Aorta (tissue), 5 donors: ENCODE results near the gene CUBN. TPM values are rescaled to one million over a fixed set of nuclear protein-coding genes. Genes with fewer than 3 reads are reported as not detected.
"Not testable (repeated sequence)": the region's sequence is repeated elsewhere in the genome, so short reads cannot be mapped to it uniquely, and the experiment has no call there.

Source experiments
- ATAC-seq: fragments of 200-7000 bp; cut with Tn5 transposase; one replicate; pipeline ENCODE4 v1.9.1; 2022; ENCODE audit warnings: moderate library complexity; ENCODE audit not compliant: low FRiP score
- DNase-seq, 2 donors: peaks; one replicate each; pipeline ENCODE4 v3.0.0-alpha.2; 2020
- H3K27ac ChIP-seq, 2 donors: one replicate each; pipeline ENCODE4 v1.5.1; 2013; ENCODE audit warnings: low read length in 2 of 2, mild to moderate bottlenecking in 2 of 2, moderate library complexity in 2 of 2, control low read depth in 1 of 2, inconsistent platforms in 1 of 2, low read depth in 1 of 2
- H3K27me3 ChIP-seq, 2 donors: one replicate each; pipeline ENCODE4 v1.6.1; 2013; ENCODE audit warnings: control low read depth in 1 of 2, low read length in 1 of 2, mild to moderate bottlenecking in 1 of 2, moderate library complexity in 1 of 2; ENCODE audit not compliant: insufficient read depth in 2 of 2, control insufficient read depth in 1 of 2
- H3K36me3 ChIP-seq, 2 donors: one replicate each; pipeline ENCODE4 v1.6.1; 2013; ENCODE audit warnings: control low read depth in 1 of 2, low read length in 1 of 2, mild to moderate bottlenecking in 1 of 2; ENCODE audit not compliant: insufficient read depth in 2 of 2, control insufficient read depth in 1 of 2
- H3K4me1 ChIP-seq, 2 donors: one replicate each; pipeline ENCODE4 v1.6.1; 2013; ENCODE audit warnings: low read length in 2 of 2, control low read depth in 1 of 2, mild to moderate bottlenecking in 1 of 2, moderate library complexity in 1 of 2; ENCODE audit not compliant: insufficient read depth in 2 of 2, control insufficient read depth in 1 of 2
- H3K4me3 ChIP-seq, 2 donors: one replicate each; pipeline ENCODE4 v1.5.1; 2013; ENCODE audit warnings: low read length in 2 of 2, control low read depth in 1 of 2, mild to moderate bottlenecking in 1 of 2
- H3K9me3 ChIP-seq: one replicate; pipeline ENCODE4 v1.6.1; 2013; ENCODE audit warnings: mild to moderate bottlenecking, low read length; ENCODE audit not compliant: control insufficient read depth
- WGBS, 2 donors: extraction: QIAGEN DNeasy Blood & Tissue Kit; methylation state at CpG; one replicate each; pipeline ENCODE4 v1.1.7; 2013; 5-methylcytosine and 5-hydroxymethylcytosine counted together
- intact Hi-C, 2 donors: fragments of 100-400 bp; cut with DNase I; formaldehyde crosslinking; loops; one replicate each; pipeline versions ENCODE4 v1.14.2 to v1.15.0; 2022
- polyA plus RNA-seq, 2 donors: library from polyadenylated mRNA; stranded (reverse); fragments of 200-250 nt; gene quantifications; one replicate each; pipeline ENCODE4 v1.2.3, GENCODE V29; 2013
- total RNA-seq, 2 donors: library from RNA; stranded (reverse); fragmentation: NEBNext Ultra II Directional; extraction: Animal tissue kit (Norgen Biotek cat#: 25700); gene quantifications; one replicate each; pipeline ENCODE4 v1.2.1, GENCODE V29; 2021
- donor health status: healthy with polysubstance abuse.
- donor health status: Bipolar disorder and iron deficiency.
- donor health status: DM: no; HTN: no; CAD: no.
- donor health status: DM: no; HTN: no; CAD: no.
- donor health status: DM: yes; HTN: yes; CAD: no.

The CUBN gene
- total and polyA plus RNA-seq, 4 donors, result 0.13 to 5.2 (median 2.6) TPM

GRCh38 chr10:17013131-17013983, 116.3 kb downstream of the CUBN start:
- ATAC-seq, DNase-seq, H3K4me1 ChIP-seq, H3K4me3 ChIP-seq, H3K27ac ChIP-seq, H3K36me3 ChIP-seq, H3K9me3 ChIP-seq, intact Hi-C loops, H3K27me3 ChIP-seq: not testable (repeated sequence)
- WGBS, 2 donors, result 51 to 56% methylated on average over 2 of the region's 2 CpGs

- H3K36me3 ChIP-seq, H3K27ac ChIP-seq, ATAC-seq, H3K4me1 ChIP-seq, intact Hi-C loops, H3K4me3 ChIP-seq, H3K27me3 ChIP-seq, H3K9me3 ChIP-seq, DNase-seq: not testable (repeated sequence)
Observed at GRCh38 chr10:17012731-17013130, 116.9 kb downstream of the CUBN start.

- Histone ChIP-seq H3K4me3 (no peak overlapping the region), H3K27me3 (no peaks in the 10 kb centered on the region), H3K4me1 (peaks cover 0 to 2% of the 10 kb centered on the region in 2 donors), H3K9me3 (no peaks in the 10 kb centered on the region), H3K36me3 (no peaks in the 10 kb centered on the region), H3K27ac (no peak overlapping the region)
- intact Hi-C loops, result no loop called here
- 88 to 89% methylated on average over 2 of the region's 2 CpGs for WGBS, 2 donors
- no peak for ATAC-seq
- DNase-seq, result no peak
Observed at GRCh38 chr10:17010363-17011145, 119.1 kb downstream of the CUBN start.

- ATAC-seq, result peak; percentile 78
- Histone ChIP-seq H3K27ac (peak overlapping the region in 1 of 2 donors; percentile 60), H3K9me3 (no peaks in the 10 kb centered on the region), H3K4me1 (peaks cover 0 to 2% of the 10 kb centered on the region in 2 donors), H3K36me3 (no peaks in the 10 kb centered on the region), H3K27me3 (no peaks in the 10 kb centered on the region), H3K4me3 (no peak overlapping the region)
- no peak for DNase-seq
- WGBS, 2 donors, result 38 to 40% methylated on average over 3 of the region's 3 CpGs
- intact Hi-C loops, result loop anchor here (10.0 kb wide), 2 partner anchors 56 to 146 kb away; no protein-coding TSS in a partner anchor
Observed at GRCh38 chr10:17009212-17009700, 120.4 kb downstream of the CUBN start.

- ATAC-seq, result no peak
- Histone ChIP-seq H3K9me3 (no peaks in the 10 kb centered on the region), H3K27ac (peak overlapping the region in 1 of 2 donors; percentile 8), H3K36me3 (no peaks in the 10 kb centered on the region), H3K4me1 (peaks cover 0 to 3% of the 10 kb centered on the region in 2 donors), H3K4me3 (no peak overlapping the region), H3K27me3 (no peaks in the 10 kb centered on the region)
- intact Hi-C loops, result loop anchor here (10.0 kb wide), 2 partner anchors 57 to 147 kb away; no protein-coding TSS in a partner anchor
- 77 to 78% methylated on average over 8 of the region's 8 CpGs for WGBS, 2 donors
- DNase-seq, result no peak
Observed at GRCh38 chr10:17007418-17007770, 122.2 kb downstream of the CUBN start.

- ATAC-seq (no peak), DNase-seq (no peak)
- no peaks in the 10 kb centered on the region for H3K27me3 ChIP-seq
- 79 to 83% methylated on average over 12 of the region's 12 CpGs for WGBS, 2 donors
- H3K36me3 ChIP-seq, result no peaks in the 10 kb centered on the region
- no peaks in the 10 kb centered on the region for H3K9me3 ChIP-seq
- H3K4me1 ChIP-seq, result peaks cover 0 to 5% of the 10 kb centered on the region in 2 donors
- H3K4me3 ChIP-seq, result no peak overlapping the region
- H3K27ac ChIP-seq, result peak overlapping the region in 1 of 2 donors; percentile 37
- intact Hi-C loops, result loop anchor here (10.0 kb wide), 2 partner anchors 58 to 148 kb away; no protein-coding TSS in a partner anchor
Observed at GRCh38 chr10:17006631-17007417, 122.8 kb downstream of the CUBN start.

GRCh38 chr10:17005621-17006566, 123.7 kb downstream of the CUBN start:
- no peaks in the 10 kb centered on the region for H3K36me3 ChIP-seq
- no peak overlapping the region for H3K4me3 ChIP-seq
- H3K27me3 ChIP-seq, result no peaks in the 10 kb centered on the region
- H3K9me3 ChIP-seq, result no peaks in the 10 kb centered on the region
- DNase-seq, result no peak
- no peak overlapping the region for H3K27ac ChIP-seq
- ATAC-seq, result no peak
- intact Hi-C loops, result loop anchor here (10.0 kb wide), 2 partner anchors 59 to 149 kb away; no protein-coding TSS in a partner anchor
- H3K4me1 ChIP-seq, result peaks cover 0 to 6% of the 10 kb centered on the region in 2 donors
- WGBS, 2 donors, result 86 to 97% methylated on average over 8 of the region's 8 CpGs
